Activated T-cell treated with anti-CD3 and anti-CD28 coated beads, Interleukin-2, amount 50 U/mL, for 48 hours (primary cell): ENCODE measurements around the gene NLGN4Y.
"Not testable (repeated sequence)": the region's sequence is repeated elsewhere in the genome, so short reads cannot be mapped to it uniquely, and the experiment has no call there.

Experiments used
- DNase-seq, 2 experiments: peaks; one replicate each; pipeline ENCODE4 v3.0.0-alpha.2; 2020

The NLGN4Y gene

DNA sequence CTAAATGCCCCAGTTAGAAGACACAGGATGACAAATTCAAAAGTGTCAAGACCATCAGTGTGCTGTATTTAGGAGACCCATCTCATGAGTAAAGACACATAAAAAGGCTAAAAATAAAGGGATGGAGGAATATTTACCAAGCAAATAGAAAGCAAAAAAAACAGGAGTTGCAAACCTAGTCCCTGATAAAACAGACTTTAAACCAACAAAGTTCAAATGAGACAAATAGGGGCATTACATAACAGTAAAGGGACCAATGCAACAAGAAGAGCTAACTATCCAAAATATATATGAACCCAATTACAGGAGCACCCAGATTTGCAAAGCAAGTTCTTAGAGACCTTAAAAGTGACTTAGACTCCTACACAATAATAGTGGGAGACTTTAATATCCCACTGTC lies 336.1 kb downstream of the NLGN4Y start:
- DNase-seq, result no peak

DNA sequence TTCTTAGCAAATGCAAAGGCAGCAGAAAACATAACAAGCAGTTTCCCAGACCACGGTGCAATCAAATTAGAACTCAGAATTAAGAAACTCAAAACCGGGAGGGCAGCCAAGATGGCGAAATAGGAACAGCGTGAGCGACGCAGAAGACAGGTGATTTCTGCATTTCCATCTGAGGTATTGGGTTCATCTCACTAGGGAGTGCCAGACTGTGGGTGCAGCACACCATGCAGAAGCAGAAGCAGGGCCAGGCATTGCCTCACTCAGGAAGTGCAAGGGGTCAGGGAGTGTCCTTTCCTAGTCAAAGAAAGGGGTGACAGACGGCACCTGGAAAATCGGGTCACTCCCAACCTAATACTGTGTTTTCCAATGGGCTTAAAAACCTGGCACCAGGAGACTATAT lies 336.7 kb downstream of the NLGN4Y start:
- DNase-seq, result not testable (repeated sequence)

DNA sequence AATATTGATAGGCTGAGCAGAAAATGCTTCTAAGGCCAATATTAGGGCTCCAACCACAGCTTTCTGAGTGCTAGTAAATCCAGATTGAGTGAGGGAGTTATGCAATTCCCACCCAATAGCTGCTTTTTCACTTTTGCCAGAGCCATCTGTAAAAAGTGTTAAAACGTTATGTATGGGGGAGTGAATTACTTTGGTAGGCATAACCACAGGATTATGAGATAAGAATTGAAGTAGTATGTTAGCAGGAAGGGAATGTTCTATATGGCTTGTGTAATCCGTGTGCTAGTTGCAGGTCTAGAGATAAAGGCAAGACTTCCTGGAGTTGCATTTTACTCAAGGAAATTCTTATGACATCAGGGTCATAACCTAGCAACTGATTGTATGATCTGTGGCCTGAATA lies 347.6 kb downstream of the NLGN4Y start:
- DNase-seq, result no peak
